ENCODE measurements around the gene ELAVL1. TPM values are rescaled to one million over a fixed set of nuclear protein-coding genes. Genes with fewer than 3 reads are reported as not detected.

The ELAVL1 gene
- total and polyA plus RNA-seq, 2 of the 13 experiments (the other 11 are each of a cell fraction or from before 2014, with no cell fraction given): 27.9 to 38.4 TPM

GRCh38 chr19:7916103-7916954, 89.1 kb downstream of the ELAVL1 start (continued):
- TF ChIP-seq PAXIP1 (CRISPR knock-in tag; conservative IDR thresholded peaks at IDR 0.05) (no peak), KDM6A (CRISPR knock-in tag; IDR thresholded peaks at IDR 0.05; ENCODE audit: low read depth) (no peak), ZNF709 (CRISPR knock-in tag; IDR thresholded peaks at IDR 0.05) (peak; percentile 87; the same call in 1 of the 2 replicates), ZHX2 (IDR thresholded peaks at IDR 0.05; ENCODE audit: low read depth) (no peak), ZHX2 (CRISPR knock-in tag; IDR thresholded peaks at IDR 0.05; ENCODE audit: borderline replicate concordance) (no peak), ZNF710 (CRISPR knock-in tag; IDR thresholded peaks at IDR 0.05; ENCODE audit: borderline replicate concordance) (no peak; the same call in 1 of the 2 replicates), ZBTB10 (CRISPR knock-in tag; IDR thresholded peaks at IDR 0.05; ENCODE audit: borderline replicate concordance) (no peak), GZF1 (CRISPR knock-in tag; IDR thresholded peaks at IDR 0.05) (no peak), ARID2 (CRISPR knock-in tag; IDR thresholded peaks at IDR 0.05; ENCODE audit: borderline replicate concordance) (no peak), BORCS8-MEF2B (CRISPR knock-in tag; IDR thresholded peaks at IDR 0.05) (no peak; the same call in 1 of the 2 replicates), ZBTB3 (CRISPR knock-in tag; IDR thresholded peaks at IDR 0.05; ENCODE audit: borderline replicate concordance, low read depth) (no peak), ZMYM2 (CRISPR knock-in tag; IDR thresholded peaks at IDR 0.05) (no peak), HNRNPUL1 (IDR thresholded peaks at IDR 0.05; ENCODE audit: low read depth, low read length) (no peak)
